IPS-18a (cell line): ENCODE results near the gene EIF3K.

ENCODE experiments used
- H3K27ac ChIP-seq: one replicate; pipeline ENCODE4 v1.5.1; 2013; ENCODE audit warnings: low read length
- H3K27me3 ChIP-seq: one replicate; pipeline ENCODE4 v1.6.1; 2013; ENCODE audit warnings: mild to moderate bottlenecking, low read length; ENCODE audit not compliant: control insufficient read depth, insufficient read depth
- H3K36me3 ChIP-seq: one replicate; pipeline ENCODE4 v1.6.1; 2013; ENCODE audit warnings: low read depth, low read length; ENCODE audit not compliant: control insufficient read depth
- H3K4me1 ChIP-seq: one replicate; pipeline ENCODE4 v1.6.1; 2013; ENCODE audit warnings: low read depth, low read length; ENCODE audit not compliant: control insufficient read depth
- H3K4me3 ChIP-seq: one replicate; pipeline ENCODE4 v1.5.1; 2013; ENCODE audit warnings: low read length
- H3K9ac ChIP-seq: one replicate; pipeline ENCODE4 v1.6.1; 2013; ENCODE audit warnings: mild to moderate bottlenecking, low read length, moderate library complexity
- H3K9me3 ChIP-seq: one replicate; pipeline ENCODE4 v1.6.1; 2013; ENCODE audit warnings: low read depth, low read length; ENCODE audit not compliant: control insufficient read depth

The EIF3K gene

GRCh38 chr19:38683393-38684077 is 64.5 kb downstream of the EIF3K start:
- Histone ChIP-seq H3K36me3 (no peaks in the 10 kb centered on the region), H3K9me3 (no peaks in the 10 kb centered on the region), H3K27me3 (no peaks in the 10 kb centered on the region), H3K4me1 (peaks cover 40% of the 10 kb centered on the region), H3K9ac (peak overlapping the region; percentile 72), H3K27ac (peak overlapping the region; percentile 97), H3K4me3 (peak overlapping the region; percentile 38)

- Histone ChIP-seq H3K36me3 (no peaks in the 10 kb centered on the region), H3K27me3 (no peaks in the 10 kb centered on the region), H3K9me3 (no peaks in the 10 kb centered on the region), H3K4me1 (peaks cover 43% of the 10 kb centered on the region), H3K9ac (peak overlapping the region; percentile 72), H3K4me3 (peak overlapping the region; percentile 38), H3K27ac (peak overlapping the region; percentile 97)
Measured at GRCh38 chr19:38684078-38684861, 65.3 kb downstream of the EIF3K start.

- Histone ChIP-seq H3K27ac (peak overlapping the region; percentile 97), H3K9ac (peak overlapping the region; percentile 72), H3K9me3 (no peaks in the 10 kb centered on the region)
Measured at GRCh38 chr19:38684862-38685665, 66.1 kb downstream of the EIF3K start.

GRCh38 chr19:38685666-38686529 is 66.9 kb downstream of the EIF3K start:
- peak overlapping the region; percentile 8 for H3K4me3 ChIP-seq
- H3K27ac ChIP-seq, result peak overlapping the region; percentile 68
- peaks cover 49% of the 10 kb centered on the region for H3K4me1 ChIP-seq
- H3K9ac ChIP-seq, result peak overlapping the region; percentile 31
- no peaks in the 10 kb centered on the region for H3K27me3 ChIP-seq
- no peaks in the 10 kb centered on the region for H3K9me3 ChIP-seq
- no peaks in the 10 kb centered on the region for H3K36me3 ChIP-seq

More at GRCh38 chr19:38684862-38685665, 66.1 kb downstream of the EIF3K start:
- Histone ChIP-seq H3K4me1 (peaks cover 46% of the 10 kb centered on the region), H3K36me3 (no peaks in the 10 kb centered on the region), H3K27me3 (no peaks in the 10 kb centered on the region), H3K4me3 (no peak overlapping the region)

GRCh38 chr19:38686530-38686888 is 67.5 kb downstream of the EIF3K start:
- Histone ChIP-seq H3K4me1 (peaks cover 49% of the 10 kb centered on the region), H3K4me3 (peak overlapping the region; percentile 8), H3K9ac (peak overlapping the region; percentile 31), H3K36me3 (no peaks in the 10 kb centered on the region), H3K9me3 (no peaks in the 10 kb centered on the region), H3K27ac (peak overlapping the region; percentile 68), H3K27me3 (no peaks in the 10 kb centered on the region)
